Hematopoietic multipotent progenitor cell treated with erythropoietin and hydrocortisone succinate and interleukin-3 and kit ligand, for 8 days (in vitro differentiated cells): ENCODE results near the gene ERBB4.
A peak's percentile ranks its signal among the peaks of the same experiment; 100 is the strongest.

Experiments
- DNase-seq: peaks from one replicate; pipeline ENCODE4 v3.0.0-alpha.2; 2015

ERBB4 gene

DNA sequence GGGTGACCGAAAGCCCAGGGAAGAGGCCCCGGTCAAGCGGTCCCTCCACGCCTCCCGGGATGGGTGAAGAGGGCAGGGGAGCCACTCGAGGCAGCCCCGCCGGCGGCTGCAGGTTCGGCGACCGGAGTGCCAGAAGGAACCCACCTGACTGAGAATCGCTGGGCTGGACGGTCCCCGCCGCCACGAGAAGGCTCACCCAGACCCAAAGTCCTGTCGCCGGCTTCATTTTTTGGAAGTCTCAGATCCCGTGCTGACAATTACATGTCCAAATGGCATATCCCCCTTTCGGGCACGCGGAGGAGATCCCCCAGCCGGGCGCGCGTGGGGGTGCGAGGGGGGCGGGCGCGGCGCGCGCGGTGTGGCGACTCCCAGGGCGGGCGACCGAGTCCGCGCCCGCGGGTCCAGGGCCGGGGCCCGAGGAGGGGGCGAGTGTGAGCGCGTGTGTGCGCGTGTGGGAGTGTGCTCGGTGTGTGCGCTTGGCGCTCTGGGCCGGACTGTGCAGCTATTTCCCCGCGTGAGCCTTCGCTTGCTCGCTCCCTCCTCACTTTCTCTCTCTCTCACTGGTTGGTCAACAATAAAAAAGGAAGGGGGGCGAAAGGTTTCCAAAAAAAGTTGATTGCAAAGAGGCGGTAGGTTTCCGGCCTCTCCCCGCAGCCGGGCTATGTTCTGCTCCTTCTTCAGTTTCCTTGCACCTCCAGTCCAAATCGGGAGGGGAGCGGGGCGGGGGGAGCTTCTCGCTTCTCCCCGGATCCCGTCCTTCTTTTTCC is at the start of gene ERBB4:
TSS of gene ERBB4 (minus strand) at position 498 of the 767 bp plus-strand sequence. CDS start at position 226, 272 bp downstream.
- no peak for DNase-seq

DNA sequence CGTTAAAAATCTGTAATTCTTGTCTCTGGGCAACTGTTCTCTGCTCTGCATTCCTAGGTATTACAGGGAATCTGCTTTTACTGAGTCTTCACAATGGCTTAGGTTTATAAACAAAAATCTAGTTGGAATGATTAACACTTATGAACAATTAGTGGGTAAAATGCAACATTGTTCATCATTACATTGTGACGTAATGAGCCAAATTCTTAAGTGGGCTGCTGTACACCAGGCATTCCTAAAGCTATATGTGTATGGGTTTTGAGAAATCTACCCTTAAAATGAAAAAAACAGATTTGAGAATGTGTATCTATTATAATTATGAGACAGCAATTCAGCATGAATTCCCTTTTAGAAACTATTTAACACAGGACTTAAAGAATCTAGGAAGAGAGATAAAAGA is 41.5 kb upstream of the ERBB4 start:
- DNase-seq, result no peak

- no peak for DNase-seq
Observed at GRCh38 chr2:212556296-212556695, 17.7 kb upstream of the ERBB4 start.

DNA sequence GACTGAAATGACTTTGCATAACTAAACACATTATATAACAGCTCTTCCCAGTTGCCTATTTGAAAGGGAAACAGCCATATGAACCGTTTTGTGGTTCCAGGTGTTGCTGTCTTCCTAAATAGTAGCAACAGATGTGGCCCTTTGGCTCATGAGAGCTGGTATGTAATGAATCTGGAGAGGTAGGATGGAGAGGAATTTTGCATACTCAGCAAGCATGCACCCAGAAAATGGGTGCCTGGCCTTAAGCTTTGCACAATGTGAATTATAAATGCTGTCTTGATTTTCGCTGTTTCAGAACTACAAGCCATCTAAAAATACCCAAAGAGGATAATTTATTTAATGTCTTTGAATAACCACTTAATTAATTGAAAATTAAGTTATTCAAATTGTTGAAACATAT is 15.6 kb upstream of the ERBB4 start:
- DNase-seq, result no peak

DNA sequence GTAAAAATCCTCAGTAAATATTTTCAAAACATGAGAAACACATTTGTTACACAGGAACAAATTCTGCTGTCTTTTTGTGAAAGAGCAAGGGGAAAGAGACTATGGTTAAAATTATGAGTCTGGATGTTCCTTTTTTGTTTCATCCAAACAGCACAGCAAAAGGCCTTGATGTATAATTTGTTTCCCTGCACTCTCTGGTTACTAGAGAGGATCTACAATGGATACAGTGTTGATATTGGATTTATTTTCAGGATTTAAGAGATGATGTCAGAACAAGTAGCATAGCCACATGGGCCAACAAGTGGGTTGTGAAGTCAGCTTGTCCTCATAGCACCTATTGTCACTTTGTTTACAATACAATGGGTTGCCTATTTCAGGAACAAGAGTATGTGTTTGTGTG is 11.3 kb upstream of the ERBB4 start:
- no peak for DNase-seq

GRCh38 chr2:212549463-212549862 is 10.9 kb upstream of the ERBB4 start:
- DNase-seq, result no peak

- peak; percentile 16 for DNase-seq
Observed at GRCh38 chr2:212548455-212548819, 9.8 kb upstream of the ERBB4 start.

GRCh38 chr2:212547716-212548454 is 9.3 kb upstream of the ERBB4 start:
- DNase-seq, result no peak

GRCh38 chr2:212546669-212547068 is 8.1 kb upstream of the ERBB4 start:
- no peak for DNase-seq

- DNase-seq, result no peak
Observed at GRCh38 chr2:212540341-212540740, 1.7 kb upstream of the ERBB4 start.

GRCh38 chr2:212539072-212539880 is 674 bp upstream of the ERBB4 start:
- DNase-seq, result no peak

- no peak for DNase-seq
Observed at GRCh38 chr2:212537726-212538304, 787 bp downstream of the ERBB4 start.

- no peak for DNase-seq
Observed at GRCh38 chr2:212536817-212537725, 1.5 kb downstream of the ERBB4 start.

GRCh38 chr2:212535996-212536816 is 2.4 kb downstream of the ERBB4 start:
- DNase-seq, result no peak

DNA sequence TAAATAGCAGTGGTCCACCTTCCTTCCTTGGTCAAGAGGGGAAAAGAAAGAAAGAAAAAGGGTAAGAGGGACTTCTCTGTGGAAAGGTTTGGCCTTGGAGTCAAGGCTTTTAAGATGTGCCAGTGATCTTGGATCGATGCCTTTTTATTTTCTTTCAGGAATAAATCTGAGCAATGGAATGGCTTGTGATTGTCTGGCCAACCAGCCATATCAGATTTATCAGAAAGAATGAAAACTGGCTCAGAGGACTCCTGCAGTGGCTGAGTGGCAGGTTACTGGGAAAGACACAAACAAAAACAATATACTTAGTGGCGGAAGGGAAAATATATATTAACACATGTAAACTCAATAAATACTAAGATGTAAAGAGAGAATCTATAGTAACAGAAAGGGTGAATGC is 4.3 kb downstream of the ERBB4 start:
- no peak for DNase-seq

GRCh38 chr2:212532585-212532984 is 6.0 kb downstream of the ERBB4 start:
- DNase-seq, result no peak

GRCh38 chr2:212532087-212532486 is 6.5 kb downstream of the ERBB4 start:
- no peak for DNase-seq

DNA sequence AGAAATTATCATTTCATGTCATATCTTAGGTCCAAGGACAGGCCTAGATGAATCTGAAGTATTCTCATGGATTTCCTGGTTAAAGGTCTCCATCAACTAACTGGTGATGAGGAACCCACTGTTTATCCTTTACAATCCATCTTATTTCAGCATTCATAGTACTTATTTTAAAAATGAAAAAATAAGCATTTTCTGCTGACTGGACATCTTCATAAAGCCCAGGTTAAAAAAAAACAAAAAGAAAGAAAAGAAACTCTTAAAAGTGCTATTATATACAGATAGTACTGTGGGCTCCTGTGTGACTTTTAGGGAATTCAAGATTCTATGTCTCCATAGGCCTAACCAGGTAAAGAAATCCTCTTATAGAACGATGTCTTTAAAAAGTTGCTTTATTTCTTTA is 7.1 kb downstream of the ERBB4 start:
- DNase-seq, result no peak

DNA sequence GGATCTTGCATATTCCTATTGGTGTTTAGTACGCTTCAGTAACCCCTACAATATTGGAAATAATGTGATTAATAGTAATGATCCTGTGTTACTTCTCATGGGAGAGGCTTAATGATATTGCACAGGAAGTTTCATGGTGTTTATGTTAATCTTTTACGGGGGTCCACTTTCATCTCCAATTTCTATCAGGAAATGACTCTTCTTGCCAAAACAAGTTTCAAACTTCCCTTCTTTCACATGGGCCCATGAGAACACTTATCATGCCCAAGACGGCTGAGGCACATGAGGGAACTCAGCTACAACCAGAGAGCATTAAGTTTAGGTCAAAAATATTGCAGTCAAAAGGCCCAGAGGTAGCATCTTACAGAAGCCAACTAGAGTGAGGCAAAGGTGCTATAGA is 7.6 kb downstream of the ERBB4 start:
- DNase-seq, result no peak

DNA sequence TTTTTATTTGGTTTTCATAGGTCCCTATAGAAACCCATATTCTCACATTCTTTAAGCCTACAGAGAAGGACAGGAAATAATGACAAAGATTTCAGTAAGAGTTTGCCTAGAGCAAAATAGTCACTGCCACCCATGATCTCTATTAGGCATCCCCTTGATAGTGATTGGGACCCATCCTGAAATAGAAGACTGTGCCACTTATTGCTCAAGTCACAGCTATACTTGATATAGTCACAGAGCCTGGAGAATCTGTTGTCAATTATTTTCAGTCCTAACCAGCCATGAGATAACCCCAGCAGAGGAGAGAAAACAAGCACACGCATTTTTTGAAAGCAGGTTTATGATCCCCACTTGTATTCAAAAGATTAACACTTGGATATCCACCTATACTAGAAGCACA is 8.2 kb downstream of the ERBB4 start:
- no peak for DNase-seq
